Measurements from ENCODE around the gene UNC13D. TPM values are rescaled to one million over a fixed set of nuclear protein-coding genes. Genes with fewer than 3 reads are reported as not detected.
"Not testable (repeated sequence)": the region's sequence is repeated elsewhere in the genome, so short reads cannot be mapped to it uniquely, and the experiment has no call there.

UNC13D gene
- total and polyA plus RNA-seq, 7 experiments from 2014 or later, result 44.5 to 201 (median 149) TPM

- H3K4me1 ChIP-seq (ENCODE audit: control insufficient read depth in 2 of 2, insufficient read depth in 2 of 2, low read length in 2 of 2), result no peaks in the 10 kb centered on the region
- H3K4me3 ChIP-seq (ENCODE audit: low read length), result no peak overlapping the region
- Mint-ChIP-seq H3K9me3 (no peaks in the 10 kb centered on the region), H3K36me3 (peaks cover 0 to 9% (median 0%) of the 10 kb centered on the region in 5 donors), H3K4me1 (peaks cover 8 to 13% (median 10%) of the 10 kb centered on the region in 7 donors), H3K27me3 (no peaks in the 10 kb centered on the region), H3K27ac (peak overlapping the region in 2 of 9 donors; percentile 9 to 39), H3K4me3 (no peak overlapping the region)
- CTCF ChIA-PET, result interaction anchor here (0.7 to 1.4 kb wide), 3 partner anchors 12 to 75 kb away, joined by 3 to 5 read pairs (median 3); no protein-coding TSS in a partner anchor
- H3K9me3 ChIP-seq (ENCODE audit: control insufficient read depth in 2 of 3, low read length in 3 of 3), result no peaks in the 10 kb centered on the region
- DNase-seq (no peak), ATAC-seq (no peak)
- intact Hi-C loops (cut with micrococcal nuclease), result no loop called here
- H3K36me3 ChIP-seq (ENCODE audit: control insufficient read depth in 2 of 3, insufficient read depth in 3 of 3, low read length in 3 of 3), result peaks cover 0 to 25% (median 0%) of the 10 kb centered on the region in 3 experiments
- H3K27ac ChIP-seq (ENCODE audit: low read depth, low read length), result no peak overlapping the region
- no peaks in the 10 kb centered on the region for H3K27me3 ChIP-seq (ENCODE audit: control insufficient read depth in 2 of 2, insufficient read depth in 2 of 2, low read length in 2 of 2)
- POLR2A ChIA-PET, result interaction anchor here (0.6 to 1.6 kb wide), 2 partner anchors 11 to 24 kb away, joined by 3 to 5 read pairs; no protein-coding TSS in a partner anchor
Observed at GRCh38 chr17:75889454-75889853, 45.2 kb upstream of the UNC13D start.

GRCh38 chr17:75888484-75888883, 44.3 kb upstream of the UNC13D start:
- H3K27me3 Mint-ChIP-seq, result no peaks in the 10 kb centered on the region
- H3K36me3 Mint-ChIP-seq, result peaks cover 0 to 7% (median 0%) of the 10 kb centered on the region in 5 donors
- no peak for ATAC-seq
- H3K27ac ChIP-seq (ENCODE audit: low read depth, low read length), result no peak overlapping the region
- CTCF ChIA-PET, result interaction anchor here (0.6 kb wide), 1 partner anchor 24 kb away, joined by 3 read pairs; no protein-coding TSS in a partner anchor
- no peak for DNase-seq
- intact Hi-C loops (cut with micrococcal nuclease), result no loop called here
- no peaks in the 10 kb centered on the region for H3K9me3 ChIP-seq (ENCODE audit: control insufficient read depth in 2 of 3, low read length in 3 of 3)
- H3K36me3 ChIP-seq (ENCODE audit: control insufficient read depth in 2 of 3, insufficient read depth in 3 of 3, low read length in 3 of 3), result peaks cover 0 to 25% (median 0%) of the 10 kb centered on the region in 3 experiments
- H3K27me3 ChIP-seq (ENCODE audit: control insufficient read depth in 2 of 2, insufficient read depth in 2 of 2, low read length in 2 of 2), result no peaks in the 10 kb centered on the region
- POLR2A ChIA-PET, result no interaction called here
- no peaks in the 10 kb centered on the region for H3K9me3 Mint-ChIP-seq
- peaks cover 0 to 3% (median under 1%) of the 10 kb centered on the region in 7 donors for H3K4me1 Mint-ChIP-seq
- H3K4me3 Mint-ChIP-seq, result no peak overlapping the region
- H3K4me1 ChIP-seq (ENCODE audit: control insufficient read depth in 2 of 2, insufficient read depth in 2 of 2, low read length in 2 of 2), result no peaks in the 10 kb centered on the region
- H3K4me3 ChIP-seq (ENCODE audit: low read length), result no peak overlapping the region
- no peak overlapping the region for H3K27ac Mint-ChIP-seq

- H3K27me3 ChIP-seq (ENCODE audit: control insufficient read depth in 2 of 2, insufficient read depth in 2 of 2, low read length in 2 of 2); intact Hi-C loops (cut with micrococcal nuclease); H3K4me3 ChIP-seq (ENCODE audit: low read length); ATAC-seq; H3K9me3 Mint-ChIP-seq; H3K4me1 ChIP-seq (ENCODE audit: control insufficient read depth in 2 of 2, insufficient read depth in 2 of 2, low read length in 2 of 2); H3K36me3 Mint-ChIP-seq; H3K27ac ChIP-seq (ENCODE audit: low read depth, low read length); H3K36me3 ChIP-seq (ENCODE audit: control insufficient read depth in 2 of 3, insufficient read depth in 3 of 3, low read length in 3 of 3); DNase-seq; H3K27me3 Mint-ChIP-seq; H3K9me3 ChIP-seq (ENCODE audit: control insufficient read depth in 2 of 3, low read length in 3 of 3): not testable (repeated sequence)
- Mint-ChIP-seq H3K4me3 (peak overlapping the region in 1 of 10 donors; percentile 8), H3K27ac (peak overlapping the region in 4 of 9 donors; percentile 26 to 71 (median 64)), H3K4me1 (peaks cover 0 to 14% (median 11%) of the 10 kb centered on the region in 7 donors)
- POLR2A ChIA-PET, result interaction anchor here (1.0 to 2.0 kb wide), 2 partner anchors 10 to 38 kb away, joined by 4 to 9 read pairs; no protein-coding TSS in a partner anchor
- CTCF ChIA-PET, result interaction anchor here (0.6 to 0.7 kb wide), 2 partner anchors 11 to 137 kb away, joined by 3 read pairs; partner anchors contain the start of gene TRIM65
Observed at GRCh38 chr17:75885860-75886259, 41.7 kb upstream of the UNC13D start.

DNA sequence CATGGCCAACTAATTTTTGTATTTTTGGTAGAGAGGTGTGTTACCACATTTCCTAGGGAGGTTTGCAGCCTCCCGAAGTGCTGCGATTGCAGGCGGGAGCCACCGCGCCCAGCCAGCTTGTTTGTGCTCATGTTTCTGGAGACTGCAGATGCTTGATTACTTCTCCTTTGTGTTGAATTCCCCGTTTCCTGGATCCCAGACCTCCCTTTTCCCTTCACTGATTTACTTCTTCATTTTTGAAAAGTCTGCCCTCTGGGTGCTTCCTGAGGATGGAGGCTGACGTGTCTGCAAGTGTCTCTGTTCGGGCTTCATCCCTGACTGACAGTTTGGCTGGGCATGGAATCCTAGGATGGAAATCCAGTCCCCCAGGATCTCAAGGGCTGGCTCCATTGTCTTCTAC, 41.2 kb upstream of the UNC13D start:
- H3K4me3 Mint-ChIP-seq, result peak overlapping the region in 1 of 10 donors; percentile 8
- Histone ChIP-seq H3K4me1 (ENCODE audit: control insufficient read depth in 2 of 2, insufficient read depth in 2 of 2, low read length in 2 of 2) (no peaks in the 10 kb centered on the region), H3K27ac (ENCODE audit: low read depth, low read length) (no peak overlapping the region), H3K27me3 (ENCODE audit: control insufficient read depth in 2 of 2, insufficient read depth in 2 of 2, low read length in 2 of 2) (no peaks in the 10 kb centered on the region), H3K36me3 (ENCODE audit: control insufficient read depth in 2 of 3, insufficient read depth in 3 of 3, low read length in 3 of 3) (peaks cover 0 to 5% (median 0%) of the 10 kb centered on the region in 3 experiments), H3K9me3 (ENCODE audit: control insufficient read depth in 2 of 3, low read length in 3 of 3) (no peaks in the 10 kb centered on the region), H3K4me3 (ENCODE audit: low read length) (no peak overlapping the region)
- peaks cover 0 to 12% (median 0%) of the 10 kb centered on the region in 5 donors for H3K27me3 Mint-ChIP-seq
- ATAC-seq (no peak), DNase-seq (no peak)
- no peaks in the 10 kb centered on the region for H3K9me3 Mint-ChIP-seq
- intact Hi-C loops (cut with micrococcal nuclease), result no loop called here
- peak overlapping the region in 2 of 9 donors; percentile 59 to 71 for H3K27ac Mint-ChIP-seq
- CTCF ChIA-PET, result interaction anchor here (0.6 to 0.7 kb wide), 2 partner anchors 11 to 136 kb away, joined by 3 read pairs; partner anchors contain the start of gene TRIM65
- H3K36me3 Mint-ChIP-seq, result peaks cover 0 to 4% (median 0%) of the 10 kb centered on the region in 5 donors
- POLR2A ChIA-PET, result interaction anchor here (1.0 to 2.0 kb wide), 2 partner anchors 10 to 38 kb away, joined by 4 to 9 read pairs; no protein-coding TSS in a partner anchor
- peaks cover 0 to 14% (median 11%) of the 10 kb centered on the region in 7 donors for H3K4me1 Mint-ChIP-seq

DNA sequence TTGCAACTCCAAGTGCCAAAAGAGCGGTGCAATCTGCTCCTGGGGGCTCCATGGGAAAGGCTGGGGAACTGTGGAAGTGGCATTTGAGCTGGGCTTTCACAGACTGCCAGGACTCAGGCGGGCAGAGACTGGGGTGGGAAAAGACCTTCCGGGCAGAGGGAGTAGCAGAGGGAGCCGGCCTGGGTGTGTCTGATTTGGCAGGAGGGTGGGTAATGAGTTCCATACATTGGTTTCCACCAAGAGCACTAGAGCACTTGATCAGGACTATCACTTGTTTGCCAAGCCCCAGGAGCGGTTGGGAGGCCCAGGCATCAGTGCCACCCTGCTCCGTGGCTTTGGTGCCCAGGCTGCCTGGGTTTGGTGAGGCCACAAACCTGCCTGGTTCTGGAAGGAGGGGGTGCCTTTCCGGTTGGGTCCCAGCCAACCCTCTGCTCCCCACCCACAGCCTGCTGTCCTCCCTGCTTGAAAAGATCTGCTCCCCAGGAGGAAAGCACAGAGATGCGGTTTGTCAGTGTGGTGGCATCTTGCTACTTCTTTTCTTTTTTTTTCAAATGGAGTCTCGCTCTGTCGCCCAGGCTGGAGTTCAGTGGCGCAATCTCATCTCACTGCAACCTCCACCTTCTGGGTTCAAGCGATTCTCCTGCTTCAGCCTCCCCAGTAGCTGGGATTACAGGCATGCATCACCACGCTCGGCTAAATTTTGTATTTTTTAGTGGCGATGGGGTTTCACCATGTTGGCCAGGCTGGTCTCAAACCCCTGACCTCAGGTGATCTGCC, 37.7 kb upstream of the UNC13D start:
- H3K27me3 ChIP-seq (ENCODE audit: control insufficient read depth in 2 of 2, insufficient read depth in 2 of 2, low read length in 2 of 2), result no peaks in the 10 kb centered on the region
- no peaks in the 10 kb centered on the region for H3K36me3 ChIP-seq (ENCODE audit: control insufficient read depth in 2 of 3, insufficient read depth in 3 of 3, low read length in 3 of 3)
- Mint-ChIP-seq H3K27ac (peak overlapping the region in 4 of 9 donors; percentile 32 to 51 (median 40)), H3K4me3 (peak overlapping the region in 7 of 10 donors; percentile 2 to 57 (median 38)), H3K4me1 (peaks cover 11 to 34% (median 25%) of the 10 kb centered on the region in 7 donors), H3K9me3 (no peaks in the 10 kb centered on the region), H3K36me3 (peaks cover 0 to 2% (median 0%) of the 10 kb centered on the region in 5 donors), H3K27me3 (peaks cover 0 to 28% (median 0%) of the 10 kb centered on the region in 5 donors)
- intact Hi-C loops (cut with micrococcal nuclease), result no loop called here
- H3K27ac ChIP-seq (ENCODE audit: low read depth, low read length), result no peak overlapping the region
- peaks cover 6 to 8% of the 10 kb centered on the region in 2 donors for H3K4me1 ChIP-seq (ENCODE audit: control insufficient read depth in 2 of 2, insufficient read depth in 2 of 2, low read length in 2 of 2)
- ChIA-PET POLR2A (interaction anchor here (0.6 to 20.0 kb wide), 4 partner anchors 14 to 513 kb away, joined by 3 to 354 read pairs (median 8); partner anchors contain the start of genes TRIM65 and WBP2), CTCF (no interaction called here)
- H3K9me3 ChIP-seq (ENCODE audit: control insufficient read depth in 2 of 3, low read length in 3 of 3), result no peaks in the 10 kb centered on the region
- no peak overlapping the region for H3K4me3 ChIP-seq (ENCODE audit: low read length)
- DNase-seq (no peak), ATAC-seq (no peak)

- Histone ChIP-seq H3K4me3 (ENCODE audit: low read length) (no peak overlapping the region), H3K36me3 (ENCODE audit: control insufficient read depth in 2 of 3, insufficient read depth in 3 of 3, low read length in 3 of 3) (no peaks in the 10 kb centered on the region), H3K9me3 (ENCODE audit: control insufficient read depth in 2 of 3, low read length in 3 of 3) (no peaks in the 10 kb centered on the region), H3K27me3 (ENCODE audit: control insufficient read depth in 2 of 2, insufficient read depth in 2 of 2, low read length in 2 of 2) (no peaks in the 10 kb centered on the region), H3K27ac (ENCODE audit: low read depth, low read length) (no peak overlapping the region), H3K4me1 (ENCODE audit: control insufficient read depth in 2 of 2, insufficient read depth in 2 of 2, low read length in 2 of 2) (peaks cover 19 to 24% of the 10 kb centered on the region in 2 donors)
- H3K27ac Mint-ChIP-seq, result peak overlapping the region in 2 of 9 donors; percentile 14 to 48
- H3K9me3 Mint-ChIP-seq, result no peaks in the 10 kb centered on the region
- H3K36me3 Mint-ChIP-seq, result peaks cover 0 to 3% (median 0%) of the 10 kb centered on the region in 5 donors
- DNase-seq, result no peak
- ATAC-seq, result no peak
- H3K4me1 Mint-ChIP-seq, result peaks cover 24 to 49% (median 40%) of the 10 kb centered on the region in 7 donors
- H3K4me3 Mint-ChIP-seq, result peak overlapping the region in 3 of 10 donors; percentile 25 to 34 (median 27)
- intact Hi-C loops (cut with micrococcal nuclease), result no loop called here
- POLR2A ChIA-PET, result interaction anchor here (20.0 kb wide), 1 partner anchor 22 kb away, joined by 354 read pairs; the partner anchor contains the start of gene WBP2
- CTCF ChIA-PET, result interaction anchor here (0.7 to 3.5 kb wide), 2 partner anchors 16 to 20 kb away, joined by 3 to 20 read pairs; partner anchors contain the start of gene TRIM65
- peaks cover 0 to 28% (median 0%) of the 10 kb centered on the region in 5 donors for H3K27me3 Mint-ChIP-seq
Observed at GRCh38 chr17:75880266-75880665, 36.1 kb upstream of the UNC13D start.

Measured in naive thymus-derived CD4-positive, alpha-beta T cell (primary cell).